IMR-90 (cell line): ENCODE data around the gene EIF2S2. TPM values are rescaled to one million over a fixed set of nuclear protein-coding genes. Genes with fewer than 3 reads are reported as not detected.

Experiments
- ATAC-seq: fragments of 200-7000 bp; cut with Tn5 transposase; 2 replicates; pipeline ENCODE4 v1.9.1; 2020; ENCODE audit warnings: low read depth, mild to moderate bottlenecking, moderate library complexity
- BruUV-seq: library from RNA; stranded (reverse); fragments of 400-500 nt; replicated peaks from 2 replicates; lab custom pipeline; 2021; lab: Mats Ljungman, UMichigan
- CTCF ChIA-PET: fragments of 300-600 bp; formaldehyde crosslinking; extraction: SDS; loops from one replicate; lab custom pipeline; 2021; ENCODE audit warnings: antibody characterized with exemption; lab: Yijun Ruan, JAX
- POLR2A ChIA-PET: fragments of 300-600 bp; sonication (Branson Sonifier 250); formaldehyde crosslinking; loops from one replicate; lab custom pipeline; 2022; ENCODE audit warnings: antibody characterized with exemption; ENCODE audit not compliant: unreplicated experiment; lab: Charles Lee
- DNase-seq: peaks from one replicate; pipeline ENCODE4 v3.0.0; 2013
- H2AFZ ChIP-seq: replicated peaks from 2 replicates; pipeline ENCODE3; 2013; ENCODE audit warnings: low read length, mild to moderate bottlenecking; ENCODE audit not compliant: poor library complexity
- H2AK5ac ChIP-seq: 2 replicates; pipeline ENCODE4 v1.6.1; 2013; ENCODE audit warnings: low read depth, low read length, inconsistent platforms
- H2AK9ac ChIP-seq: replicated peaks from 2 replicates; pipeline ENCODE3; 2013; ENCODE audit warnings: mild to moderate bottlenecking, low read depth, low read length, moderate library complexity; ENCODE audit not compliant: poor library complexity
- H2BK120ac ChIP-seq: 2 replicates; pipeline ENCODE4 v1.6.1; 2013; ENCODE audit warnings: low read depth, low read length, inconsistent platforms
- H2BK15ac ChIP-seq: 3 replicates; pipeline ENCODE4 v1.6.1; 2013; ENCODE audit warnings: low read depth, low read length, inconsistent platforms
- H2BK20ac ChIP-seq: 2 replicates; pipeline ENCODE4 v1.6.1; 2013; ENCODE audit warnings: low read depth, mild to moderate bottlenecking, inconsistent platforms, low read length, moderate library complexity
- H2BK5ac ChIP-seq: 2 replicates; pipeline ENCODE4 v1.6.1; 2013; ENCODE audit warnings: mild to moderate bottlenecking, low read depth, low read length, inconsistent platforms; ENCODE audit not compliant: poor library complexity, severe bottlenecking
- H3K14ac ChIP-seq: replicated peaks from 2 replicates; pipeline ENCODE4 v1.6.1; 2013; ENCODE audit warnings: low read depth, low read length, inconsistent platforms
- H3K18ac ChIP-seq: 2 replicates; pipeline ENCODE4 v1.6.1; 2013; ENCODE audit warnings: low read depth, low read length, control low read depth
- H3K23ac ChIP-seq: 2 replicates; pipeline ENCODE4 v1.6.1; 2013; ENCODE audit warnings: low read depth, low read length, inconsistent platforms
- H3K27ac ChIP-seq: 2 replicates; pipeline ENCODE4 v1.5.1; 2013; ENCODE audit warnings: mild to moderate bottlenecking, control low read depth, low read length; ENCODE audit not compliant: insufficient read depth
- H3K27me3 ChIP-seq: 2 replicates; pipeline ENCODE4 v1.6.1; 2013; ENCODE audit warnings: low read length; ENCODE audit not compliant: control insufficient read depth, insufficient read depth
- H3K36me3 ChIP-seq: 2 replicates; pipeline ENCODE4 v1.6.1; 2013; ENCODE audit warnings: low read length, mixed read lengths; ENCODE audit not compliant: control insufficient read depth, insufficient read depth
- H3K4ac ChIP-seq: 2 replicates; pipeline ENCODE4 v1.6.1; 2013; ENCODE audit warnings: low read depth, low read length, inconsistent platforms
- H3K4me1 ChIP-seq: 2 replicates; pipeline ENCODE4 v1.6.1; 2013; ENCODE audit warnings: low read length, mixed read lengths; ENCODE audit not compliant: control insufficient read depth, insufficient read depth
- H3K4me2 ChIP-seq: 2 replicates; pipeline ENCODE4 v1.6.1; 2013; ENCODE audit warnings: low read depth, mild to moderate bottlenecking, control low read depth, low read length, moderate library complexity
- H3K4me3 ChIP-seq: 2 replicates; pipeline ENCODE4 v1.5.1; 2013; ENCODE audit warnings: low read depth, mild to moderate bottlenecking, control low read depth, low read length, moderate library complexity; ENCODE audit not compliant: insufficient read depth
- H3K56ac ChIP-seq: 2 replicates; pipeline ENCODE4 v1.6.1; 2013; ENCODE audit warnings: low read length, inconsistent platforms; ENCODE audit not compliant: insufficient read depth; ENCODE audit errors: extremely low read depth
- H3K79me1 ChIP-seq, 2 experiments: 2 replicates each; pipeline ENCODE4 v1.6.1; 2013; ENCODE audit warnings: low read length in 2 of 2, inconsistent platforms in 1 of 2, low read depth in 1 of 2
- H3K9ac ChIP-seq: 2 replicates; pipeline ENCODE4 v1.6.1; 2013; ENCODE audit warnings: low read depth, low read length, control low read depth
- H3K9me1 ChIP-seq: 2 replicates; pipeline ENCODE4 v1.6.1; 2013; ENCODE audit warnings: low read length, inconsistent platforms; ENCODE audit not compliant: insufficient read depth
- H3K9me3 ChIP-seq: 2 replicates; pipeline ENCODE4 v1.6.1; 2013; ENCODE audit warnings: low read length; ENCODE audit not compliant: control insufficient read depth, insufficient read depth
- H4K20me1 ChIP-seq: 2 replicates; pipeline ENCODE4 v1.6.1; 2013; ENCODE audit warnings: low read length, inconsistent platforms; ENCODE audit not compliant: insufficient read depth
- H4K5ac ChIP-seq: 2 replicates; pipeline ENCODE4 v1.6.1; 2013; ENCODE audit warnings: mild to moderate bottlenecking, low read depth, low read length, control low read depth
- H4K8ac ChIP-seq, 2 experiments: 2 replicates each; pipeline ENCODE4 v1.6.1; 2013; ENCODE audit warnings: low read depth in 2 of 2, low read length in 2 of 2, control low read depth in 1 of 2, inconsistent platforms in 1 of 2
- H4K91ac ChIP-seq: 2 replicates; pipeline ENCODE4 v1.6.1; 2013; ENCODE audit warnings: low read depth, low read length, inconsistent platforms; ENCODE audit not compliant: insufficient read depth
- BHLHE40 ChIP-seq: fragments of 150-350 bp; IDR thresholded peaks from 2 replicates; pipeline ENCODE4 v1.6.1; 2016; ENCODE audit warnings: mild to moderate bottlenecking, low read depth, low read length
- FOS ChIP-seq: fragments of 150-350 bp; IDR thresholded peaks from 2 replicates; pipeline ENCODE4 v1.6.1; 2016; ENCODE audit warnings: low read depth, low read length
- NFE2L2 ChIP-seq: fragments of 150-350 bp; IDR thresholded peaks from 2 replicates; pipeline ENCODE4 v1.6.1; 2016; ENCODE audit warnings: low read depth, mild to moderate bottlenecking, low read length
- RAD21 ChIP-seq: IDR thresholded peaks from 2 replicates; pipeline ENCODE4 v1.6.1; 2012; ENCODE audit warnings: low read length, improper control_type of control experiment
- SMC3 ChIP-seq: fragments of 150-350 bp; IDR thresholded peaks from 2 replicates; pipeline ENCODE4 v1.6.1; 2016; ENCODE audit warnings: low read depth, mild to moderate bottlenecking, antibody characterized with exemption, low read length, moderate library complexity
- USF2 ChIP-seq: fragments of 150-350 bp; IDR thresholded peaks from 2 replicates; pipeline ENCODE4 v1.6.1; 2017; ENCODE audit warnings: mild to moderate bottlenecking, antibody characterized with exemption, low read length, low read depth
- WGBS, 2 experiments: methylation state at CpG; one replicate each; pipeline versions ENCODE4 v1.1.5 to v1.1.7; 2013; ENCODE audit warnings: missing lambda C conversion rate in 2 of 2; ENCODE audit not compliant: insufficient read length in 1 of 2; ENCODE audit errors: extremely low coverage in 2 of 2; 5-methylcytosine and 5-hydroxymethylcytosine counted together
- dilution Hi-C: fragments of 300-500 bp; cut with HindIII; formaldehyde crosslinking; loops from one replicate; pipeline ENCODE4 v1.14.3; 2018; ENCODE audit warnings: low sequenced_read_pairs; ENCODE audit not compliant: unreplicated experiment
- in situ Hi-C: fragments of 300-500 bp; cut with MboI; formaldehyde crosslinking; loops from 3 replicates; pipeline ENCODE4 v1.14.3; 2019; ENCODE audit warnings: low sequenced_read_pairs, inconsistent platforms, mixed read lengths
- intact Hi-C: fragments of 100-400 bp; cut with micrococcal nuclease; formaldehyde crosslinking; loops from 2 replicates; pipeline ENCODE4 v1.10.0; 2022
- polyA plus RNA-seq, 3 experiments: library from polyadenylated mRNA; depleted of rRNA; stranded (reverse); fragments of >200 nt; gene quantifications; 2 replicates each; pipeline ENCODE4 v1.2.3, GENCODE V29; 2012; ENCODE audit warnings: low replicate concordance in 1 of 3
- total RNA-seq: library from RNA; depleted of rRNA; stranded (reverse); fragments of >200 nt; gene quantifications from 2 replicates; pipeline ENCODE4 v1.2.3, GENCODE V29; 2012

The EIF2S2 gene
- total and polyA plus RNA-seq, 2 of the 4 experiments (the other 2 are of a cell fraction) = 61.7 to 66.9 TPM

GRCh38 chr20:34093895-34094294, 18.1 kb downstream of the EIF2S2 start:
- Histone ChIP-seq H3K14ac (no peak overlapping the region), H2BK5ac (no peak overlapping the region), H3K4me3 (no peak overlapping the region), H3K9me3 (no peaks in the 10 kb centered on the region), H3K56ac (no peak overlapping the region), H3K9me1 (peaks cover 8% of the 10 kb centered on the region; the same call in 1 of the 2 replicates), H2AFZ (no peak overlapping the region), H3K4me1 (peaks cover 2% of the 10 kb centered on the region), H3K4me2 (no peak overlapping the region), H3K18ac (no peak overlapping the region), H2AK9ac (no peak overlapping the region), H2BK120ac (no peak overlapping the region), H3K9ac (no peak overlapping the region), H2BK20ac (no peak overlapping the region), H2BK15ac (no peak overlapping the region), H3K79me1 (peaks cover 37 to 53% of the 10 kb centered on the region in 2 experiments), H3K36me3 (peaks cover 66% of the 10 kb centered on the region), H3K4ac (no peak overlapping the region), H4K8ac (no peak overlapping the region), H4K91ac (no peak overlapping the region), H3K23ac (no peak overlapping the region), H2AK5ac (no peak overlapping the region), H4K20me1 (peaks cover 68% of the 10 kb centered on the region), H3K27ac (no peak overlapping the region), H4K5ac (no peak overlapping the region), H3K27me3 (no peaks in the 10 kb centered on the region)
- TF ChIP-seq BHLHE40 = no peak
- TF ChIP-seq NFE2L2 = no peak
- no peak for TF ChIP-seq RAD21
- no peak for TF ChIP-seq USF2
- no peak for TF ChIP-seq SMC3
- TF ChIP-seq FOS = no peak
- CTCF ChIA-PET = no interaction called here
- dilution Hi-C loops (no loop called here), intact Hi-C loops (no loop called here), in situ Hi-C loops (no loop called here)
- ATAC-seq (no peak), DNase-seq (no peak)
- BruUV-seq = no TSS peak
- WGBS, 2 experiments = no CpG with 5 or more reads among the region's 2 CpGs
- POLR2A ChIA-PET = no interaction called here
